Esophagus squamous epithelium (tissue), 5 donors: ENCODE results near the gene CCNF. TPM values are rescaled to one million over a fixed set of nuclear protein-coding genes. Genes with fewer than 3 reads are reported as not detected.
A peak's percentile ranks its signal among the peaks of the same experiment; 100 is the strongest.

Source experiments
- DNase-seq: peaks from one replicate; lab custom pipeline; 2025; lab: John Stamatoyannopoulos, UW
- H3K27ac ChIP-seq, 4 donors: fragments of 200-600 bp; sonication (generic); one replicate each; pipeline ENCODE4 v1.5.1; 2016 to 2019; ENCODE audit warnings: mild to moderate bottlenecking in 1 of 4
- H3K27me3 ChIP-seq, 4 donors: fragments of 200-600 bp; sonication (generic); 1 replicate in 3 of 4; 2 replicates in 1 of 4; pipeline versions ENCODE4 v1.5.1 to v1.6.0; 2017 to 2021; ENCODE audit warnings: antibody characterized with exemption in 1 of 4
- H3K36me3 ChIP-seq, 3 donors: fragments of 200-600 bp; sonication (generic); one replicate each; pipeline ENCODE4 v1.5.1; 2016 to 2019
- H3K4me1 ChIP-seq, 3 donors: fragments of 200-600 bp; sonication (generic); one replicate each; pipeline ENCODE4 v1.5.1; 2017 to 2019
- H3K4me3 ChIP-seq, 4 donors: fragments of 200-600 bp; sonication (generic); 1 replicate in 3 of 4; 2 replicates in 1 of 4; pipeline ENCODE4 v1.5.1; 2016 to 2019; ENCODE audit warnings: mild to moderate bottlenecking in 2 of 4, moderate library complexity in 1 of 4
- H3K9me3 ChIP-seq, 3 donors: fragments of 200-600 bp; sonication (generic); one replicate each; pipeline ENCODE4 v1.5.1; 2016 to 2019
- POLR2A ChIP-seq, 4 donors: fragments of 450-650 bp; IDR thresholded peaks; one replicate each; pipeline ENCODE4 v1.6.1; 2017; ENCODE audit warnings: antibody characterized with exemption in 4 of 4, mild to moderate bottlenecking in 4 of 4, moderate library complexity in 3 of 4
- WGBS, 2 donors: methylation state at CpG; one replicate each; pipeline ENCODE4 v1.1.5; 2018; 5-methylcytosine and 5-hydroxymethylcytosine counted together
- intact Hi-C: fragments of 100-400 bp; cut with DNase I; formaldehyde crosslinking; loops from one replicate; pipeline ENCODE4 v1.15.0; 2022
- total RNA-seq, 4 donors: library from RNA; depleted of rRNA; stranded (reverse); fragments of >200 nt; gene quantifications; one replicate each; pipeline ENCODE4 v1.1.0, GENCODE V29; 2016
- TF ChIP-seq, protein P1 (sequence below), 6 experiments: fragments of 450-650 bp in 4 of 6; fragments of 200-600 bp in 2 of 6; sonication (generic) in 2 of 6; IDR thresholded peaks; one replicate each; pipeline ENCODE4 v1.5.1; 2016 to 2019; ENCODE audit warnings: antibody characterized with exemption in 6 of 6, mild to moderate bottlenecking in 4 of 6, moderate library complexity in 4 of 6
- donor health status: DM: yes; HTN: yes; CAD: no.

CCNF gene
- total RNA-seq, 4 donors from 2014 or later, result 5.9 to 18.6 (median 10.2) TPM

DNA sequence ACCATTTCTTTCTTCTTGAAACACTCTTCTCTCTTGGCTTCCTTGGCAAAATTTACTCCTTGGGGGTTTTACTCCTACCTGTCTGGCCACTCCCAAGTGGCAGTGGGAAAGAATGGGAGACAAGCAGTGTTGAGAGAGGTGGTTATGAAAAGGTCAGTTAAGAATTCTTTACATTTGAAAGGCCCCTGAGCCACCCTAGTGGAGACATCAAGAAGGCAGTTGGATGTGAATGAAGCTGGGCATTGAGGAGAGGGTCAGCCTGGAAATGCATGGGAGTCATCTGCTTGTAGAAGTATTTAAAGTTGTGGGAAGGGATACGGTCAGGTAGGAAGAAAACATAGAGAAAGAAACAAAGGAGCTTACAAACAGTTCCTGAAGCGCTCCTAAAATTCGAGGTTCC lies 42.3 kb upstream of the CCNF start:
- Histone ChIP-seq H3K27ac (no peak overlapping the region), H3K9me3 (peaks cover 0 to 11% (median 0%) of the 10 kb centered on the region in 3 donors), H3K4me1 (no peaks in the 10 kb centered on the region), H3K36me3 (no peaks in the 10 kb centered on the region), H3K27me3 (no peaks in the 10 kb centered on the region), H3K4me3 (no peak overlapping the region)
- WGBS, 2 donors, result 85% methylated on average over 3 of the region's 3 CpGs
- TF ChIP-seq, protein P1, sequence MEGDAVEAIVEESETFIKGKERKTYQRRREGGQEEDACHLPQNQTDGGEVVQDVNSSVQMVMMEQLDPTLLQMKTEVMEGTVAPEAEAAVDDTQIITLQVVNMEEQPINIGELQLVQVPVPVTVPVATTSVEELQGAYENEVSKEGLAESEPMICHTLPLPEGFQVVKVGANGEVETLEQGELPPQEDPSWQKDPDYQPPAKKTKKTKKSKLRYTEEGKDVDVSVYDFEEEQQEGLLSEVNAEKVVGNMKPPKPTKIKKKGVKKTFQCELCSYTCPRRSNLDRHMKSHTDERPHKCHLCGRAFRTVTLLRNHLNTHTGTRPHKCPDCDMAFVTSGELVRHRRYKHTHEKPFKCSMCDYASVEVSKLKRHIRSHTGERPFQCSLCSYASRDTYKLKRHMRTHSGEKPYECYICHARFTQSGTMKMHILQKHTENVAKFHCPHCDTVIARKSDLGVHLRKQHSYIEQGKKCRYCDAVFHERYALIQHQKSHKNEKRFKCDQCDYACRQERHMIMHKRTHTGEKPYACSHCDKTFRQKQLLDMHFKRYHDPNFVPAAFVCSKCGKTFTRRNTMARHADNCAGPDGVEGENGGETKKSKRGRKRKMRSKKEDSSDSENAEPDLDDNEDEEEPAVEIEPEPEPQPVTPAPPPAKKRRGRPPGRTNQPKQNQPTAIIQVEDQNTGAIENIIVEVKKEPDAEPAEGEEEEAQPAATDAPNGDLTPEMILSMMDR (IDR thresholded peaks at IDR 0.05), result peak in 1 of 6 experiments; percentile 13
- TF ChIP-seq POLR2A (IDR thresholded peaks at IDR 0.05), result no peak
- intact Hi-C loops, result no loop called here
- no peak for DNase-seq

DNA sequence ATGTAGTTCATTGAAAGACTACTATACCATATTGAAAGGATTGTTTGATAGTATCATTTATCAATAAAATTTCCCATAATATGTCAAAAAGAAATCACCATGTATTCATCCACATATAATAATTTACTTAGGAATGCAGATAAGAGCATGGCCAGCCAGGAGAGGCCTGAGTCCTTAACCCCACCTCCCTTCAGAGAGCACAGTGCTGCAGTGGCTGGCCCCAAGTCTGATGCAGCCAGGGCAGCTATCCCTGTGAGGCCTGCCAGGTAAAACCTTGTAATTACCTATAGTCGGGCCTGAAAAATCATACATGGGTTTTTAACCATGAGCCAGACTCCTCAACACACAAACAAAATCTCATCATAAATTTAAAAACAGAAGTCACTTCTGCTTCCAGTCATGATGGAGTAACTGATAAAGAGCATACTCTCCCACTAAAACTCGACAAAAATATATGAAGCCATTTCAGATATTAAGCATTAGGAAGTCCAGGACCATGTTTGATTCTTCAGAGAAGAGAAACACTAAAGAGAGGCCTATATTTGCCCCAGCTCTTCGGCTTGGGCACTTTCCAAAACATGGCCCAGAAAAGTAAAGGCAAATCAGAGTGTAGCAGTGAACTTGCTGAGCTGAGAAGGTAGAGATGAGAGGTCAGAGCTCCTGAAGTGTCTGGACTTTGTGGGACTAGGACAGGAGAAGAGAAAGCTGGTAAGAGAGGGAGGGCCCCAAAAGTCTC lies 40.9 kb upstream of the CCNF start:
- H3K4me1 ChIP-seq, result no peaks in the 10 kb centered on the region
- TF ChIP-seq, protein P1 (IDR thresholded peaks at IDR 0.05), result no peak
- no peak for TF ChIP-seq POLR2A (IDR thresholded peaks at IDR 0.05)
- H3K9me3 ChIP-seq, result peaks cover 0 to 11% (median 0%) of the 10 kb centered on the region in 3 donors
- DNase-seq, result no peak
- WGBS, 2 donors, result 70 to 85% methylated on average over 3 of the region's 3 CpGs
- no peaks in the 10 kb centered on the region for H3K27me3 ChIP-seq
- intact Hi-C loops, result no loop called here
- H3K4me3 ChIP-seq, result no peak overlapping the region
- H3K36me3 ChIP-seq, result no peaks in the 10 kb centered on the region
- H3K27ac ChIP-seq, result no peak overlapping the region

DNA sequence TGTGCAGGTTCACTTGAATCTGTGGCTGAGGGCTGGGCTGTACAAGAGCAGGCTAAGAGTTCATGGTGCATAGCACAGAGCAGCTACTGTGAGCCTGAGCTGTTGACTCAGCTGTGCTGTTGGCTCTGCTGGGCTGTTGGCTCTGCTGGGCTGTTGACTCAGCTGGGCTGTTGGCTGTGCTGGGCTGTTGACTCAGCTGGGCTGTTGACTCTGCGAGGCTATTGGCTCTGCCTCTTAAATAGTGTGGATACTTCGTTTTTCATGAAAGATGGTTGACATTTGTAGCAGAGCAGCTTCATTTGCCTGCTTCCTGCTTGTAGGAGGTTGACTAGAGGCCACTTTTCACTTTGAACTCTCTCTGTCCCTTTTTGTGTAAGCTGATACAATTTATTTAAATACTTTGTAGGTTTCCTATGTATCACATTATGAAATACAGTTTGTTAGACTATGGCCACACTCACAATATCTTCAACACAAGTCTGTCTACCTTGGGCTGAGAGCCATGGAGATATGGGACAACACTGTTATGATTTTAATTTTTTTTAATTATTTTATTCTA lies 40.3 kb upstream of the CCNF start:
- no peak overlapping the region for H3K27ac ChIP-seq

GRCh38 chr16:2392025-2392424 lies 37.2 kb upstream of the CCNF start:
- Histone ChIP-seq H3K36me3 (no peaks in the 10 kb centered on the region), H3K4me1 (no peaks in the 10 kb centered on the region), H3K4me3 (no peak overlapping the region), H3K9me3 (peaks cover 0 to 11% (median 0%) of the 10 kb centered on the region in 3 donors), H3K27me3 (peaks cover 0 to 3% (median 0%) of the 10 kb centered on the region in 4 donors), H3K27ac (no peak overlapping the region)
- no peak for DNase-seq
- no peak for TF ChIP-seq POLR2A (IDR thresholded peaks at IDR 0.05)
- TF ChIP-seq, protein P1 (IDR thresholded peaks at IDR 0.05), result no peak
- intact Hi-C loops, result no loop called here

More for the DNA sequence above, 40.3 kb upstream of the CCNF start:
- no peak for DNase-seq
- no peak overlapping the region for H3K4me3 ChIP-seq
- no peaks in the 10 kb centered on the region for H3K4me1 ChIP-seq
- 23 to 31% methylated on average over 2 of the region's 2 CpGs for WGBS, 2 donors
- TF ChIP-seq, protein P1 (IDR thresholded peaks at IDR 0.05), result no peak
- no peak for TF ChIP-seq POLR2A (IDR thresholded peaks at IDR 0.05)
- H3K36me3 ChIP-seq, result no peaks in the 10 kb centered on the region
- intact Hi-C loops, result no loop called here
- no peaks in the 10 kb centered on the region for H3K27me3 ChIP-seq
- peaks cover 0 to 11% (median 0%) of the 10 kb centered on the region in 3 donors for H3K9me3 ChIP-seq

- DNase-seq, result no peak
- H3K4me1 ChIP-seq, result no peaks in the 10 kb centered on the region
- no peaks in the 10 kb centered on the region for H3K9me3 ChIP-seq
- no peaks in the 10 kb centered on the region for H3K36me3 ChIP-seq
- H3K4me3 ChIP-seq, result no peak overlapping the region
- no peak for TF ChIP-seq POLR2A (IDR thresholded peaks at IDR 0.05)
- TF ChIP-seq, protein P1 (IDR thresholded peaks at IDR 0.05), result no peak
- peaks cover 0 to 3% (median 0%) of the 10 kb centered on the region in 4 donors for H3K27me3 ChIP-seq
- 66 to 69% methylated on average over 4 to 5 of the region's 5 CpGs for WGBS, 2 donors
- no peak overlapping the region for H3K27ac ChIP-seq
- intact Hi-C loops, result no loop called here
Observed at GRCh38 chr16:2398520-2398919, 30.7 kb upstream of the CCNF start.
